ENCODE data around the gene NOPCHAP1. TPM values are rescaled to one million over a fixed set of nuclear protein-coding genes. Genes with fewer than 3 reads are reported as not detected.

Gene NOPCHAP1
- total RNA-seq, 1 experiment from 2014 or later: 25.6 TPM

- TF ChIP-seq ZFX (IDR thresholded peaks at IDR 0.05) (peak; percentile 57; the same call in 1 of the 2 replicates), EZH2phosphoT487 (IDR thresholded peaks at IDR 0.05; ENCODE audit: borderline replicate concordance) (no peak), FOSL1 (IDR thresholded peaks at IDR 0.05; ENCODE audit: low read depth) (no peak), YY1 (IDR thresholded peaks at IDR 0.05; ENCODE audit: extremely low read depth, insufficient replicate concordance, low read depth, low read length) (peak; percentile 78), POLR2AphosphoS5 (IDR thresholded peaks at IDR 0.05; ENCODE audit: low read depth, low read length) (peak; percentile 92), MAX (IDR thresholded peaks at IDR 0.05) (peak; percentile 87), TCF7L2 (IDR thresholded peaks at IDR 0.05; ENCODE audit: borderline replicate concordance, extremely low read depth, insufficient read depth, insufficient read length) (no peak)
Observed at GRCh38 chr12:104986022-104986941, at the start of gene NOPCHAP1 (continued).

- H3K4me2 ChIP-seq (ENCODE audit: low read length): no peak overlapping the region
- no peaks in the 10 kb centered on the region for H3K36me3 ChIP-seq (ENCODE audit: control insufficient read depth in 1 of 2, insufficient read depth in 2 of 2, low read length in 2 of 2)
- no peaks in the 10 kb centered on the region for H4K20me1 ChIP-seq (ENCODE audit: insufficient read depth)
- H3K9me3 ChIP-seq (ENCODE audit: control insufficient read depth in 1 of 2, insufficient read depth in 1 of 2, low read depth in 1 of 2, low read length in 2 of 2): no peaks in the 10 kb centered on the region
- no peaks in the 10 kb centered on the region for H3K79me2 ChIP-seq (ENCODE audit: insufficient read depth, low read length)
- no peak overlapping the region for H3K27ac ChIP-seq (ENCODE audit: low read depth, low read length)
- no peak overlapping the region for H3K9ac ChIP-seq (ENCODE audit: low read length)
- H3K27me3 ChIP-seq (ENCODE audit: insufficient read depth, low read length): no peaks in the 10 kb centered on the region
- no TSS peak for BruUV-seq (replicated peaks)
- POLR2A ChIA-PET: no interaction called here
- CTCF ChIA-PET: no interaction called here
- no peaks in the 10 kb centered on the region for H3K9me2 ChIP-seq (ENCODE audit: insufficient read depth)
- RAD21 ChIA-PET (ENCODE audit: low non-redundant PET in 1 of 2, low total read pairs in 2 of 2, uncharacterized antibody in 2 of 2, unreplicated experiment in 2 of 2): no interaction called here
- ATAC-seq (no peak), DNase-seq (ENCODE audit: low read depth, low spot score) (no peak)
- intact Hi-C loops (cut with micrococcal nuclease): no loop called here
- no peak for TF ChIP-seq EZH2 (IDR thresholded peaks at IDR 0.05)
- TF ChIP-seq ATF3 (IDR thresholded peaks at IDR 0.05): no peak
- no peak for TF ChIP-seq CEBPB (IDR thresholded peaks at IDR 0.05; ENCODE audit: low read depth)
- TF ChIP-seq EZH2phosphoT487 (IDR thresholded peaks at IDR 0.05; ENCODE audit: borderline replicate concordance): no peak
- TF ChIP-seq ZFX (IDR thresholded peaks at IDR 0.05): no peak
- TF ChIP-seq ZBTB33 (IDR thresholded peaks at IDR 0.05; ENCODE audit: extremely low read depth, insufficient replicate concordance, low read length): no peak
- no peak for TF ChIP-seq ELF1 (IDR thresholded peaks at IDR 0.05; ENCODE audit: borderline replicate concordance, low read depth)
- TF ChIP-seq EGR1 (IDR thresholded peaks at IDR 0.05; ENCODE audit: low read depth): no peak
- H3K4me3 ChIP-seq (replicated peaks in 1 of 2; ENCODE audit: low read depth in 1 of 2, low read length in 2 of 2): no peak overlapping the region
- no peak overlapping the region for H2AFZ ChIP-seq (ENCODE audit: low read depth, low read length, poor library complexity, severe bottlenecking)
- peaks cover 3 to 8% of the 10 kb centered on the region in 2 experiments; a peak in 3 of 4 replicates for H3K4me1 ChIP-seq (ENCODE audit: control insufficient read depth in 1 of 2, insufficient read depth in 2 of 2, low read length in 2 of 2)
Observed at GRCh38 chr12:104938371-104938770, 47.7 kb upstream of the NOPCHAP1 start.
